Activated naive CD8-positive, alpha-beta T cell (primary cell): ENCODE measurements around the gene DNAJC7.

ENCODE experiments used
- H3K27ac Mint-ChIP-seq: one replicate; pipeline ENCODE4 v1.8.0; 2021; ENCODE audit warnings: mixed read lengths
- H3K27me3 Mint-ChIP-seq: one replicate; pipeline ENCODE4 v1.8.0; 2021; ENCODE audit warnings: mixed read lengths
- H3K36me3 Mint-ChIP-seq: one replicate; pipeline ENCODE4 v1.8.0; 2021; ENCODE audit warnings: mixed read lengths
- H3K4me1 Mint-ChIP-seq: one replicate; pipeline ENCODE4 v1.8.0; 2021; ENCODE audit warnings: low read depth, mixed read lengths
- H3K4me3 Mint-ChIP-seq: one replicate; pipeline ENCODE4 v1.8.0; 2021; ENCODE audit warnings: mild to moderate bottlenecking, mixed read lengths
- H3K9me3 Mint-ChIP-seq: one replicate; pipeline ENCODE4 v1.8.0; 2021; ENCODE audit warnings: low read depth, mixed read lengths

Gene DNAJC7

GRCh38 chr17:42009170-42009569 is 8.1 kb downstream of the DNAJC7 start:
- Mint-ChIP-seq H3K9me3 (no peaks in the 10 kb centered on the region), H3K4me1 (peaks cover 58% of the 10 kb centered on the region), H3K4me3 (no peak overlapping the region), H3K27me3 (no peaks in the 10 kb centered on the region), H3K36me3 (peaks cover 2% of the 10 kb centered on the region), H3K27ac (peak overlapping the region; percentile 28)

- H3K4me3 Mint-ChIP-seq, result no peak overlapping the region
- no peaks in the 10 kb centered on the region for H3K27me3 Mint-ChIP-seq
- peaks cover 2% of the 10 kb centered on the region for H3K36me3 Mint-ChIP-seq
- H3K9me3 Mint-ChIP-seq, result no peaks in the 10 kb centered on the region
- peak overlapping the region; percentile 19 for H3K27ac Mint-ChIP-seq
- peaks cover 33% of the 10 kb centered on the region for H3K4me1 Mint-ChIP-seq
Measured at GRCh38 chr17:42005166-42005565, 12.1 kb downstream of the DNAJC7 start.

GRCh38 chr17:42002792-42003301 is 14.4 kb downstream of the DNAJC7 start:
- H3K36me3 Mint-ChIP-seq, result no peaks in the 10 kb centered on the region
- H3K4me3 Mint-ChIP-seq, result no peak overlapping the region
- H3K27ac Mint-ChIP-seq, result peak overlapping the region; percentile 25
- H3K27me3 Mint-ChIP-seq, result no peaks in the 10 kb centered on the region
- H3K4me1 Mint-ChIP-seq, result peaks cover 21% of the 10 kb centered on the region
- H3K9me3 Mint-ChIP-seq, result no peaks in the 10 kb centered on the region

GRCh38 chr17:42002175-42002791 is 15.0 kb downstream of the DNAJC7 start:
- Mint-ChIP-seq H3K4me3 (no peak overlapping the region), H3K27ac (no peak overlapping the region)

GRCh38 chr17:42001729-42002128 is 15.5 kb downstream of the DNAJC7 start:
- Mint-ChIP-seq H3K4me3 (no peak overlapping the region), H3K9me3 (no peaks in the 10 kb centered on the region), H3K27me3 (no peaks in the 10 kb centered on the region), H3K4me1 (peaks cover 20% of the 10 kb centered on the region), H3K27ac (no peak overlapping the region), H3K36me3 (no peaks in the 10 kb centered on the region)

More at GRCh38 chr17:42002175-42002791, 15.0 kb downstream of the DNAJC7 start:
- peaks cover 20% of the 10 kb centered on the region for H3K4me1 Mint-ChIP-seq
- H3K9me3 Mint-ChIP-seq, result no peaks in the 10 kb centered on the region
- no peaks in the 10 kb centered on the region for H3K36me3 Mint-ChIP-seq
- H3K27me3 Mint-ChIP-seq, result no peaks in the 10 kb centered on the region

GRCh38 chr17:42000413-42001133 is 16.7 kb downstream of the DNAJC7 start:
- H3K9me3 Mint-ChIP-seq, result no peaks in the 10 kb centered on the region
- H3K4me3 Mint-ChIP-seq, result no peak overlapping the region
- no peak overlapping the region for H3K27ac Mint-ChIP-seq
- peaks cover 24% of the 10 kb centered on the region for H3K4me1 Mint-ChIP-seq
- no peaks in the 10 kb centered on the region for H3K27me3 Mint-ChIP-seq
- H3K36me3 Mint-ChIP-seq, result no peaks in the 10 kb centered on the region

- no peaks in the 10 kb centered on the region for H3K27me3 Mint-ChIP-seq
- no peak overlapping the region for H3K27ac Mint-ChIP-seq
- H3K36me3 Mint-ChIP-seq, result peaks cover 3% of the 10 kb centered on the region
- H3K9me3 Mint-ChIP-seq, result no peaks in the 10 kb centered on the region
- H3K4me1 Mint-ChIP-seq, result peaks cover 9% of the 10 kb centered on the region
- H3K4me3 Mint-ChIP-seq, result no peak overlapping the region
Measured at GRCh38 chr17:41998497-41998896, 18.7 kb downstream of the DNAJC7 start.

GRCh38 chr17:41996855-41997164 is 20.4 kb downstream of the DNAJC7 start:
- H3K4me1 Mint-ChIP-seq, result peaks cover 7% of the 10 kb centered on the region
- no peaks in the 10 kb centered on the region for H3K9me3 Mint-ChIP-seq
- no peaks in the 10 kb centered on the region for H3K27me3 Mint-ChIP-seq
- H3K36me3 Mint-ChIP-seq, result peaks cover 3% of the 10 kb centered on the region
- peak overlapping the region; percentile 28 for H3K27ac Mint-ChIP-seq
- H3K4me3 Mint-ChIP-seq, result no peak overlapping the region

- H3K27ac Mint-ChIP-seq, result no peak overlapping the region
- peaks cover 3% of the 10 kb centered on the region for H3K36me3 Mint-ChIP-seq
Measured at GRCh38 chr17:41992576-41992975, 24.7 kb downstream of the DNAJC7 start.

GRCh38 chr17:41989702-41990419 is 27.4 kb downstream of the DNAJC7 start:
- Mint-ChIP-seq H3K27me3 (no peaks in the 10 kb centered on the region), H3K4me1 (no peaks in the 10 kb centered on the region), H3K9me3 (no peaks in the 10 kb centered on the region), H3K36me3 (peaks cover 3% of the 10 kb centered on the region), H3K4me3 (no peak overlapping the region), H3K27ac (no peak overlapping the region)

More at GRCh38 chr17:41992576-41992975, 24.7 kb downstream of the DNAJC7 start:
- H3K4me1 Mint-ChIP-seq, result peaks cover 6% of the 10 kb centered on the region
- no peaks in the 10 kb centered on the region for H3K27me3 Mint-ChIP-seq
- H3K4me3 Mint-ChIP-seq, result no peak overlapping the region
- no peaks in the 10 kb centered on the region for H3K9me3 Mint-ChIP-seq

GRCh38 chr17:41988418-41988817 is 28.8 kb downstream of the DNAJC7 start:
- H3K9me3 Mint-ChIP-seq, result no peaks in the 10 kb centered on the region
- H3K36me3 Mint-ChIP-seq, result no peaks in the 10 kb centered on the region
- H3K27ac Mint-ChIP-seq, result peak overlapping the region; percentile 29
- no peaks in the 10 kb centered on the region for H3K27me3 Mint-ChIP-seq
- H3K4me1 Mint-ChIP-seq, result no peaks in the 10 kb centered on the region
- no peak overlapping the region for H3K4me3 Mint-ChIP-seq

- no peaks in the 10 kb centered on the region for H3K9me3 Mint-ChIP-seq
- no peaks in the 10 kb centered on the region for H3K36me3 Mint-ChIP-seq
- no peaks in the 10 kb centered on the region for H3K27me3 Mint-ChIP-seq
- H3K4me1 Mint-ChIP-seq, result no peaks in the 10 kb centered on the region
- peak overlapping the region; percentile 80 for H3K27ac Mint-ChIP-seq
- H3K4me3 Mint-ChIP-seq, result no peak overlapping the region
Measured at GRCh38 chr17:41987642-41988041, 29.6 kb downstream of the DNAJC7 start.

GRCh38 chr17:41986634-41987033 is 30.6 kb downstream of the DNAJC7 start:
- no peaks in the 10 kb centered on the region for H3K4me1 Mint-ChIP-seq
- peaks cover 2% of the 10 kb centered on the region for H3K36me3 Mint-ChIP-seq
- no peak overlapping the region for H3K4me3 Mint-ChIP-seq
- no peaks in the 10 kb centered on the region for H3K9me3 Mint-ChIP-seq
- no peak overlapping the region for H3K27ac Mint-ChIP-seq
- no peaks in the 10 kb centered on the region for H3K27me3 Mint-ChIP-seq

- Mint-ChIP-seq H3K4me3 (no peak overlapping the region), H3K27ac (peak overlapping the region; percentile 22), H3K27me3 (no peaks in the 10 kb centered on the region), H3K4me1 (no peaks in the 10 kb centered on the region), H3K9me3 (no peaks in the 10 kb centered on the region), H3K36me3 (peaks cover 4% of the 10 kb centered on the region)
Measured at GRCh38 chr17:41985919-41986318, 31.3 kb downstream of the DNAJC7 start.

GRCh38 chr17:41984454-41984853 is 32.8 kb downstream of the DNAJC7 start:
- Mint-ChIP-seq H3K36me3 (peaks cover 4% of the 10 kb centered on the region), H3K27ac (no peak overlapping the region), H3K4me3 (no peak overlapping the region), H3K4me1 (no peaks in the 10 kb centered on the region), H3K27me3 (no peaks in the 10 kb centered on the region), H3K9me3 (no peaks in the 10 kb centered on the region)
